Suprapubic skin (tissue), 4 donors: Measurements from ENCODE around the gene UBR2. TPM values are rescaled to one million over a fixed set of nuclear protein-coding genes. Genes with fewer than 3 reads are reported as not detected.

Experiments used
- DNase-seq, 2 donors: peaks; one replicate each; pipeline ENCODE4 v3.0.0-alpha.2; 2019; ENCODE audit warnings: low spot score in 2 of 2
- H3K27ac ChIP-seq: fragments of 200-600 bp; sonication (generic); one replicate; pipeline ENCODE4 v1.5.1; 2019
- H3K27me3 ChIP-seq: fragments of 200-600 bp; sonication (generic); one replicate; pipeline ENCODE4 v1.5.1; 2019
- H3K36me3 ChIP-seq: fragments of 200-600 bp; sonication (generic); one replicate; pipeline ENCODE4 v1.5.1; 2019
- H3K4me1 ChIP-seq: fragments of 200-600 bp; sonication (generic); one replicate; pipeline ENCODE4 v1.5.1; 2019
- H3K4me3 ChIP-seq: fragments of 200-600 bp; sonication (generic); one replicate; pipeline ENCODE4 v1.5.1; 2019; ENCODE audit warnings: mild to moderate bottlenecking
- H3K9me3 ChIP-seq: fragments of 200-600 bp; sonication (generic); one replicate; pipeline ENCODE4 v1.5.1; 2019
- EP300 ChIP-seq: sonication (generic); formaldehyde crosslinking; IDR thresholded peaks from one replicate; pipeline ENCODE4 v1.6.1; 2017; ENCODE audit warnings: antibody characterized with exemption
- POLR2A ChIP-seq, 2 donors: fragments of 450-650 bp; IDR thresholded peaks; one replicate each; pipeline ENCODE4 v1.6.1; 2017; ENCODE audit warnings: antibody characterized with exemption in 2 of 2, mild to moderate bottlenecking in 2 of 2, moderate library complexity in 2 of 2
- POLR2AphosphoS5 ChIP-seq, 3 donors: sonication (generic); formaldehyde crosslinking; IDR thresholded peaks; one replicate each; pipeline ENCODE4 v1.6.1; 2017; ENCODE audit warnings: antibody characterized with exemption in 3 of 3
- WGBS: methylation state at CpG from one replicate; pipeline ENCODE4 v1.1.5; 2018; 5-methylcytosine and 5-hydroxymethylcytosine counted together
- total RNA-seq, 4 donors: library from RNA; depleted of rRNA; stranded (reverse); fragments of >200 nt; gene quantifications; one replicate each; pipeline ENCODE4 v1.1.0, GENCODE V29; 2016
- TF ChIP-seq, protein P1 (sequence below), 2 donors: fragments of 200-600 bp in 1 of 2; fragments of 450-650 bp in 1 of 2; sonication (generic) in 1 of 2; IDR thresholded peaks; one replicate each; pipeline ENCODE4 v1.5.1; 2016 to 2019; ENCODE audit warnings: antibody characterized with exemption in 2 of 2, mild to moderate bottlenecking in 1 of 2, moderate library complexity in 1 of 2

UBR2 gene
- total RNA-seq, 4 donors from 2014 or later = 18.5 to 37.9 (median 26.1) TPM

DNA sequence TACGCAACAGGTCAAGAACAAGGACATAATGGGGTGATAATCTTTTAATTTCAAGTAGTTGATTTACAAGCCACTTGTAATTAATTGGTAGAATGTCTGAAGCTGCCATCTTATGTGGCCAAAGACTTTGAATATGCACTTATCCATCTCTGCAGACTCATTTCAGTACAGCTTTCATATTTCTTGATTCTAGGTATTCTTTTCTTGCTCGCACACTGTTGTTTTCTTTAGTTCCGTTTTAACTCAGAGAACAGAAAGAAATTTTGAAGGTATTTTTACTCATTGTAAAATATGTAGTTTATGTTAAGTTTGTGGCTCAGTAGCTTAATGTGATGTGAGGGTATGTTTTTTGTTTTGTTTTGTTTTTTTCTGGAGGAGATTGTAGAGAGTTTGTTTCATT is 73.9 kb downstream of the UBR2 start:
- Histone ChIP-seq H3K27ac (no peak overlapping the region), H3K4me1 (no peaks in the 10 kb centered on the region), H3K9me3 (no peaks in the 10 kb centered on the region), H3K36me3 (peaks cover 89% of the 10 kb centered on the region), H3K4me3 (no peak overlapping the region), H3K27me3 (no peaks in the 10 kb centered on the region)
- no peak for DNase-seq
- TF ChIP-seq, protein P1, sequence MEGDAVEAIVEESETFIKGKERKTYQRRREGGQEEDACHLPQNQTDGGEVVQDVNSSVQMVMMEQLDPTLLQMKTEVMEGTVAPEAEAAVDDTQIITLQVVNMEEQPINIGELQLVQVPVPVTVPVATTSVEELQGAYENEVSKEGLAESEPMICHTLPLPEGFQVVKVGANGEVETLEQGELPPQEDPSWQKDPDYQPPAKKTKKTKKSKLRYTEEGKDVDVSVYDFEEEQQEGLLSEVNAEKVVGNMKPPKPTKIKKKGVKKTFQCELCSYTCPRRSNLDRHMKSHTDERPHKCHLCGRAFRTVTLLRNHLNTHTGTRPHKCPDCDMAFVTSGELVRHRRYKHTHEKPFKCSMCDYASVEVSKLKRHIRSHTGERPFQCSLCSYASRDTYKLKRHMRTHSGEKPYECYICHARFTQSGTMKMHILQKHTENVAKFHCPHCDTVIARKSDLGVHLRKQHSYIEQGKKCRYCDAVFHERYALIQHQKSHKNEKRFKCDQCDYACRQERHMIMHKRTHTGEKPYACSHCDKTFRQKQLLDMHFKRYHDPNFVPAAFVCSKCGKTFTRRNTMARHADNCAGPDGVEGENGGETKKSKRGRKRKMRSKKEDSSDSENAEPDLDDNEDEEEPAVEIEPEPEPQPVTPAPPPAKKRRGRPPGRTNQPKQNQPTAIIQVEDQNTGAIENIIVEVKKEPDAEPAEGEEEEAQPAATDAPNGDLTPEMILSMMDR (IDR thresholded peaks at IDR 0.05) = no peak
- TF ChIP-seq POLR2A (IDR thresholded peaks at IDR 0.05) (no peak), POLR2AphosphoS5 (IDR thresholded peaks at IDR 0.05) (no peak), EP300 (no peak)
- 94% methylated on average over 3 of the region's 3 CpGs for WGBS

DNA sequence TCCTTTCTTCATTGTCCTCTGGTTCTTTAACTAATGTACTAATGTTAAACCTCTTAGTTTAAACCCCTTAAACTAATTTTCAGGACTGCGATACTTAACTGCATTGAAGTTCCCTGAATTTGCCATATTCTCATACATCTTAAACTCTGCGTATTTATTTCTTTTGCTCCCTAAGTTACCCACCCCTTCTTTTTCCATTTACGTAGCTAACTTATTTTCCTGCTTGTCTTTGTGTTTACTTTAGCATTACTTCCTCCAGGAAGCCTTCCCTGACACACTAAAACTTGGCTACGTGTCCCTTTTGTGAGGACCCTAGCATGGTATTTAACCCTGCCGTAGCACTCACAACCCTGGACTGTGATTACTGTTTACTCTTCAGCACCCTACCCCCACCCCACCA is 79.0 kb downstream of the UBR2 start:
- Histone ChIP-seq H3K27me3 (no peaks in the 10 kb centered on the region), H3K36me3 (peaks cover 94% of the 10 kb centered on the region), H3K9me3 (no peaks in the 10 kb centered on the region), H3K4me3 (no peak overlapping the region), H3K4me1 (no peaks in the 10 kb centered on the region), H3K27ac (no peak overlapping the region)
- TF ChIP-seq, protein P1 (IDR thresholded peaks at IDR 0.05) = no peak
- TF ChIP-seq EP300 (no peak), POLR2AphosphoS5 (IDR thresholded peaks at IDR 0.05) (no peak), POLR2A (IDR thresholded peaks at IDR 0.05) (no peak)
- 93% methylated on average over 5 of the region's 5 CpGs for WGBS
- DNase-seq = no peak

DNA sequence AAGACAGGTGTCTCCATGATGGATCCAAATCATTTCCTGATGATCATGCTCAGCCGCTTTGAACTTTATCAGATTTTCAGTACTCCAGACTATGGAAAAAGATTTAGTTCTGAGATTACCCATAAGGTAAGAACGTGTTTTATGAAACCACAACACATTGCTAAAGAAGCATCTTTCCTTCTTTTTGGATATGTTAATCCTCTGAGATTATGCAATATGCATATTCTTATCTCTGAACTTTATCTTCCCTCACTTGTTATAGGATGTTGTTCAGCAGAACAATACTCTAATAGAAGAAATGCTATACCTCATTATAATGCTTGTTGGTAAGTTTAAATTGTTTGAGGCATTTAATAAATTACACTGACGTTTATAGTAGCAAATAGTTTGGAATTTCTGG is 80.4 kb downstream of the UBR2 start:
- H3K36me3 ChIP-seq = peaks cover 93% of the 10 kb centered on the region
- DNase-seq = no peak
- H3K27me3 ChIP-seq = no peaks in the 10 kb centered on the region
- H3K4me3 ChIP-seq = no peak overlapping the region
- TF ChIP-seq POLR2A (IDR thresholded peaks at IDR 0.05) (no peak), EP300 (no peak)
- TF ChIP-seq, protein P1 (IDR thresholded peaks at IDR 0.05) = no peak
- WGBS = 81% methylated on average over 3 of the region's 3 CpGs
- no peak overlapping the region for H3K27ac ChIP-seq
- H3K9me3 ChIP-seq = no peaks in the 10 kb centered on the region
- no peaks in the 10 kb centered on the region for H3K4me1 ChIP-seq

DNA sequence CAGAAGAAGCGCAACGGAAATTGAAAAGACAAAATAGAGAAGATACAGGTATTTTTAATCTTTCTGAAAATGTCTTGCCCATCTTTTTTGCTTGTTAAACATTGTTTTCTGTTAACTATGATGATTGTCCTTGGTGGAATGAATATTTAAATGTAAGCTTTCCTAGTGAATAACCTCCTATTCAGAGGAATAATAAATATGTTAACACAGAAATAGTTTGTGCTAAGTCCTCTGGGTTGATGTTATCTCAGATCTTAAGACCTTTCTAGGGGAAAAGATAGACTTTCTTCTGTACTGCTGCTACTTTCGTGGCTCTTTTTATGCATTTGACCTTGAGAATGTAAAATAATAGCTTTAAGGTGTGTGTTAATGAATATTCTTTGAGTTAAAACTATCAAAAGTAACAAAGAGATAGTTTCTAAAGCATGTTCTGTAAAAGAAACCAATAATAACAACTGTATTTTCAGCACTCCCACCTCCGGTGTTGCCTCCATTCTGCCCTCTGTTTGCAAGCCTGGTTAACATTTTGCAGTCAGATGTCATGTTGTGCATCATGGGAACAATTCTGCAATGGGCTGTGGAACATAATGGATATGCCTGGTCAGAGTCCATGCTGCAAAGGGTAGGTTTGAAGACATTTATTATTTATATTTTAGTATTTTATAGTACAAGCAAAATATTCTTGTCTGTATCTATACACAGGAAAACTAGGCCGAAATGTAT is 88.4 kb downstream of the UBR2 start:
- Histone ChIP-seq H3K9me3 (no peaks in the 10 kb centered on the region), H3K4me3 (no peak overlapping the region), H3K4me1 (no peaks in the 10 kb centered on the region), H3K36me3 (peaks cover 95% of the 10 kb centered on the region), H3K27me3 (no peaks in the 10 kb centered on the region), H3K27ac (no peak overlapping the region)
- WGBS = 87% methylated on average over 5 of the region's 5 CpGs
- no peak for DNase-seq
- TF ChIP-seq, protein P1 (IDR thresholded peaks at IDR 0.05) = no peak

DNA sequence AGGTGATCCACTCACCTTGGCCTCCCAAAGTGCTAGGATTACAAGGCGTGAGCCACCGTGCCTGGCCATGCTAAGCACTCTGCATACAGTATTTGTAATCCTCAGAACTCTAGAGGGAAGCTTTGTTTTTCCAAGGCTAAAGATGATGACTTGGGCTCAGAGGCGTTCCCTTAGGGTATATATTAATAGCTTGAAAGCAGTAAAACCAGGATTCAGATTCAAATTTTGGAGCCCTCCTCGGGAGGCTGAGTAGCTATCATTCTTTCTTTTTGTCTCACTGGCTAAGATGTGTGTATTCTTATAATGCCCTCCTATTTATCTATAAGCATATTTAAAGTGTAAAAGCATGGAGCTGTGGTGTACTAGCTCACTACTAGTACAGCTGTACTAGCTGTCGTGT is 90.0 kb downstream of the UBR2 start:
- Histone ChIP-seq H3K27ac (no peak overlapping the region), H3K27me3 (no peaks in the 10 kb centered on the region), H3K4me1 (no peaks in the 10 kb centered on the region), H3K4me3 (no peak overlapping the region), H3K9me3 (no peaks in the 10 kb centered on the region), H3K36me3 (peaks cover 97% of the 10 kb centered on the region)
- DNase-seq = no peak
- TF ChIP-seq, protein P1 (IDR thresholded peaks at IDR 0.05) = no peak
- TF ChIP-seq POLR2A (IDR thresholded peaks at IDR 0.05) (no peak), EP300 (no peak), POLR2AphosphoS5 (IDR thresholded peaks at IDR 0.05) (no peak)
- 85% methylated on average over 5 of the region's 5 CpGs for WGBS
